ENCODE results near the gene STK32B. TPM values are rescaled to one million over a fixed set of nuclear protein-coding genes. Genes with fewer than 3 reads are reported as not detected.
"Not testable (repeated sequence)": the region's sequence is repeated elsewhere in the genome, so short reads cannot be mapped to it uniquely, and the experiment has no call there.

Gene STK32B
- total and polyA plus RNA-seq, 12 donors: 0.12 to 0.68 (median 0.34) TPM

- ATAC-seq (no peak), DNase-seq (no peak)
- no peak for TF ChIP-seq CTCF (IDR thresholded peaks at IDR 0.05)
- Histone ChIP-seq H3K9me3 (no peaks in the 10 kb centered on the region), H3K36me3 (no peaks in the 10 kb centered on the region), H3K27me3 (no peaks in the 10 kb centered on the region), H3K27ac (no peak overlapping the region), H3K4me3 (no peak overlapping the region), H3K4me1 (no peaks in the 10 kb centered on the region)
- 83 to 84% methylated on average over 7 of the region's 7 CpGs for WGBS, 2 donors
- intact Hi-C loops (cut with DNase I): no loop called here
These were observed 233.2 kb downstream of the STK32B start for GRCh38 chr4:5284517-5284916.

- WGBS, 2 donors: 63 to 69% methylated on average over 4 of the region's 4 CpGs
- no peak overlapping the region for H3K27ac ChIP-seq
- DNase-seq: no peak
- intact Hi-C loops (cut with DNase I): no loop called here
- no peaks in the 10 kb centered on the region for H3K36me3 ChIP-seq
- H3K9me3 ChIP-seq: peaks cover 0 to 17% (median 0%) of the 10 kb centered on the region in 11 donors
- no peak for TF ChIP-seq CTCF (IDR thresholded peaks at IDR 0.05)
- no peak overlapping the region for H3K4me3 ChIP-seq
- H3K27me3 ChIP-seq: no peaks in the 10 kb centered on the region
- H3K4me1 ChIP-seq: no peaks in the 10 kb centered on the region
- no peak for ATAC-seq
These were observed 240.8 kb downstream of the STK32B start for GRCh38 chr4:5292101-5292500.

GRCh38 chr4:5298000-5298787, 246.9 kb downstream of the STK32B start:
- WGBS, 2 donors: 74 to 79% methylated on average over 9 of the region's 9 CpGs
- peaks cover 0 to 15% (median 0%) of the 10 kb centered on the region in 11 donors for H3K9me3 ChIP-seq
- H3K4me1 ChIP-seq; DNase-seq; intact Hi-C loops (cut with DNase I); ATAC-seq; H3K27me3 ChIP-seq; H3K27ac ChIP-seq; H3K36me3 ChIP-seq; H3K4me3 ChIP-seq: not testable (repeated sequence)

DNA sequence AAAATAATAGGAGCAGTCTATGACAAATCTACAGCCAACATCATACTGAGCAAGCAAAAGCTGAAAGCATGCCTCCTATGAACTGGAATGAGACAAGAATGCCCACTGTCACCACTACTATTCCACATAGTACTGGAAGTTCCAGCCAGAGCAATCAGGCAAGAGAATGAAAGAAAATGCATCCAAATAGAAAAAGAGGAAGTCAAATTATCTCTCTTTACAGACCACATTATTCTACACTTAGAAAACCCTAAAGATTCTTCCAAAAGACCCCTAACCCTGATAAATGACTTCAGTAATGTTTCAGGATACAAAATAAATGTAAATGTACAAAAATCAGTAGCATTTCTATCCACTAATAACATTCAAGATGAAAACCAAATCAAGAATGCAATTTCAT, 249.0 kb downstream of the STK32B start:
- no peak overlapping the region for H3K27ac ChIP-seq

More for the DNA sequence above, 249.0 kb downstream of the STK32B start:
- no peak for ATAC-seq
- TF ChIP-seq CTCF (IDR thresholded peaks at IDR 0.05): no peak
- Histone ChIP-seq H3K9me3 (peaks cover 0 to 6% (median 0%) of the 10 kb centered on the region in 11 donors), H3K4me1 (no peaks in the 10 kb centered on the region), H3K36me3 (no peaks in the 10 kb centered on the region), H3K27me3 (no peaks in the 10 kb centered on the region), H3K4me3 (no peak overlapping the region)
- DNase-seq: no peak
- intact Hi-C loops (cut with DNase I): no loop called here

Measured in heart right ventricle (tissue), 16 donors.